ENCODE data around the gene GPR35.

- TF ChIP-seq SP1 (IDR thresholded peaks at IDR 0.05) (no peak), HDGF (IDR thresholded peaks at IDR 0.05; ENCODE audit: borderline replicate concordance) (no peak), FOXM1 (IDR thresholded peaks at IDR 0.05; ENCODE audit: borderline replicate concordance) (no peak), ELF4 (IDR thresholded peaks at IDR 0.05) (no peak), FOXA1 (IDR thresholded peaks at IDR 0.05) (no peak), BHLHE40 (IDR thresholded peaks at IDR 0.05; ENCODE audit: borderline replicate concordance) (no peak), LEF1 (IDR thresholded peaks at IDR 0.05; ENCODE audit: borderline replicate concordance) (no peak), ZNF384 (IDR thresholded peaks at IDR 0.05) (no peak), CTBP1 (IDR thresholded peaks at IDR 0.05; ENCODE audit: borderline replicate concordance) (no peak)
Measured at GRCh38 chr2:240651185-240651584, 25.9 kb downstream of the GPR35 start.

Data from HEK293T (cell line).